Neural progenitor cell (in vitro differentiated cells): ENCODE measurements around the gene ATRN. TPM values are rescaled to one million over a fixed set of nuclear protein-coding genes. Genes with fewer than 3 reads are reported as not detected.

Experiments used
- DNase-seq: peaks from one replicate; pipeline ENCODE4 v3.0.0-alpha.2; 2016; ENCODE audit warnings: low spot score
- H2AFZ ChIP-seq: fragments of 200-600 bp; sonication (generic); replicated peaks from 2 replicates; pipeline ENCODE4 v1.6.1; 2016; ENCODE audit warnings: antibody characterized with exemption
- H3F3A ChIP-seq: fragments of 200-600 bp; sonication (generic); 2 replicates; pipeline ENCODE4 v1.6.1; 2016; ENCODE audit warnings: antibody characterized with exemption, low read depth
- H3K27ac ChIP-seq: fragments of 200-600 bp; sonication (generic); 2 replicates; pipeline ENCODE4 v1.5.1; 2016; ENCODE audit warnings: mild to moderate bottlenecking
- H3K27me3 ChIP-seq: fragments of 200-600 bp; sonication (generic); 2 replicates; pipeline ENCODE4 v1.6.1; 2016; ENCODE audit warnings: mild to moderate bottlenecking, moderate library complexity
- H3K36me3 ChIP-seq: fragments of 200-600 bp; sonication (generic); 2 replicates; pipeline ENCODE4 v1.5.1; 2016
- H3K4me1 ChIP-seq: fragments of 200-600 bp; sonication (generic); 2 replicates; pipeline ENCODE4 v1.6.1; 2016; ENCODE audit warnings: mixed run types
- H3K4me2 ChIP-seq: fragments of 200-600 bp; sonication (generic); 2 replicates; pipeline ENCODE4 v1.6.1; 2016
- H3K4me3 ChIP-seq: fragments of 200-600 bp; sonication (generic); 2 replicates; pipeline ENCODE4 v1.5.1; 2016
- H3K79me2 ChIP-seq: fragments of 200-600 bp; sonication (generic); 2 replicates; pipeline ENCODE4 v1.6.1; 2016; ENCODE audit warnings: low read depth
- H3K9ac ChIP-seq: fragments of 200-600 bp; sonication (generic); 2 replicates; pipeline ENCODE4 v1.6.1; 2016
- H3K9me3 ChIP-seq: fragments of 200-600 bp; sonication (generic); 2 replicates; pipeline ENCODE4 v1.5.1; 2016; ENCODE audit warnings: low read depth
- H4K20me1 ChIP-seq: fragments of 200-600 bp; sonication (generic); 2 replicates; pipeline ENCODE4 v1.6.1; 2016; ENCODE audit warnings: low read depth
- H3K27ac Mint-ChIP-seq: 3 replicates; pipeline ENCODE4 v1.8.0; 2021; ENCODE audit warnings: mixed read lengths
- H3K27me3 Mint-ChIP-seq: 2 replicates; pipeline ENCODE4 v1.8.0; 2022; ENCODE audit warnings: low read depth, mild to moderate bottlenecking, inconsistent platforms, moderate library complexity, mixed read lengths; ENCODE audit not compliant: insufficient read depth
- H3K36me3 Mint-ChIP-seq: 3 replicates; pipeline ENCODE4 v1.8.0; 2021; ENCODE audit warnings: mixed read lengths
- H3K4me1 Mint-ChIP-seq: 3 replicates; pipeline ENCODE4 v1.8.0; 2021; ENCODE audit warnings: mixed read lengths
- H3K4me3 Mint-ChIP-seq: 3 replicates; pipeline ENCODE4 v1.8.0; 2021; ENCODE audit warnings: mild to moderate bottlenecking, moderate library complexity, mixed read lengths
- H3K9me3 Mint-ChIP-seq: 3 replicates; pipeline ENCODE4 v1.8.0; 2020; ENCODE audit warnings: mixed read lengths
- CTCF ChIP-seq: fragments of 200-600 bp; sonication (generic); IDR thresholded peaks from 2 replicates; pipeline ENCODE4 v1.5.1; 2017; ENCODE audit warnings: antibody characterized with exemption, mild to moderate bottlenecking
- EZH2 ChIP-seq: fragments of 200-600 bp; sonication (generic); IDR thresholded peaks from 2 replicates; pipeline ENCODE4 v1.6.1; 2017; ENCODE audit warnings: antibody characterized with exemption, mild to moderate bottlenecking, moderate library complexity
- EZH2phosphoT487 ChIP-seq: fragments of 200-600 bp; sonication (generic); IDR thresholded peaks from 2 replicates; pipeline ENCODE4 v1.6.1; 2017; ENCODE audit warnings: antibody characterized with exemption
- total RNA-seq: library from RNA; depleted of rRNA; stranded (reverse); fragments of >200 nt; gene quantifications from 2 replicates; pipeline ENCODE4 v1.2.3, GENCODE V29; 2015; ENCODE audit warnings: low replicate concordance

ATRN gene
- total RNA-seq, 1 donor from 2014 or later: 36.8 TPM

GRCh38 chr20:3640259-3640658, 169.4 kb downstream of the ATRN start:
- H3K36me3 Mint-ChIP-seq: peaks cover 26% of the 10 kb centered on the region
- H3K4me1 Mint-ChIP-seq: no peaks in the 10 kb centered on the region
- H3K27ac ChIP-seq: no peak overlapping the region
- no peaks in the 10 kb centered on the region for H4K20me1 ChIP-seq
- H3K9me3 Mint-ChIP-seq: peaks cover 7% of the 10 kb centered on the region
- TF ChIP-seq CTCF: no peak
- TF ChIP-seq EZH2: no peak
- no peak for TF ChIP-seq EZH2phosphoT487
- no peak overlapping the region for H3K4me3 Mint-ChIP-seq
- H3F3A ChIP-seq: no peaks in the 10 kb centered on the region
- H3K27me3 Mint-ChIP-seq: peaks cover 2% of the 10 kb centered on the region
- H3K36me3 ChIP-seq: peaks cover 6% of the 10 kb centered on the region
- no peak overlapping the region for H3K4me2 ChIP-seq
- no peak overlapping the region for H2AFZ ChIP-seq
- H3K79me2 ChIP-seq: no peaks in the 10 kb centered on the region
- H3K27ac Mint-ChIP-seq: no peak overlapping the region
- no peaks in the 10 kb centered on the region for H3K4me1 ChIP-seq
- no peaks in the 10 kb centered on the region for H3K27me3 ChIP-seq
- no peak overlapping the region for H3K4me3 ChIP-seq
- no peak for DNase-seq
- H3K9me3 ChIP-seq: no peaks in the 10 kb centered on the region
- H3K9ac ChIP-seq: no peak overlapping the region

GRCh38 chr20:3645309-3646066, 174.7 kb downstream of the ATRN start:
- H3K27me3 Mint-ChIP-seq: peaks cover 4% of the 10 kb centered on the region
- Histone ChIP-seq H3F3A (no peaks in the 10 kb centered on the region), H3K4me2 (no peak overlapping the region), H3K36me3 (no peaks in the 10 kb centered on the region), H3K27ac (no peak overlapping the region), H2AFZ (no peak overlapping the region), H3K4me3 (no peak overlapping the region), H3K79me2 (no peaks in the 10 kb centered on the region), H4K20me1 (no peaks in the 10 kb centered on the region), H3K9me3 (no peaks in the 10 kb centered on the region), H3K27me3 (no peaks in the 10 kb centered on the region), H3K4me1 (peaks cover 8% of the 10 kb centered on the region), H3K9ac (no peak overlapping the region)
- H3K36me3 Mint-ChIP-seq: peaks cover 21% of the 10 kb centered on the region
- peaks cover 12% of the 10 kb centered on the region for H3K4me1 Mint-ChIP-seq
- TF ChIP-seq EZH2phosphoT487 (no peak), CTCF (no peak)
- DNase-seq: no peak
- peaks cover 4% of the 10 kb centered on the region for H3K9me3 Mint-ChIP-seq
- H3K27ac Mint-ChIP-seq: no peak overlapping the region
- no peak overlapping the region for H3K4me3 Mint-ChIP-seq

GRCh38 chr20:3646067-3646440, 175.2 kb downstream of the ATRN start:
- Histone ChIP-seq H3K36me3 (no peaks in the 10 kb centered on the region), H3K4me3 (no peak overlapping the region), H3F3A (no peaks in the 10 kb centered on the region), H3K9ac (no peak overlapping the region), H2AFZ (no peak overlapping the region), H3K27me3 (no peaks in the 10 kb centered on the region), H3K9me3 (no peaks in the 10 kb centered on the region), H3K27ac (no peak overlapping the region), H3K4me2 (no peak overlapping the region), H4K20me1 (no peaks in the 10 kb centered on the region), H3K4me1 (peaks cover 8% of the 10 kb centered on the region), H3K79me2 (no peaks in the 10 kb centered on the region)
- peaks cover under 1% of the 10 kb centered on the region for H3K9me3 Mint-ChIP-seq
- peaks cover 2% of the 10 kb centered on the region for H3K27me3 Mint-ChIP-seq
- H3K4me1 Mint-ChIP-seq: peaks cover 12% of the 10 kb centered on the region
- TF ChIP-seq CTCF (no peak), EZH2phosphoT487 (no peak), EZH2 (no peak)
- no peak overlapping the region for H3K27ac Mint-ChIP-seq
- H3K4me3 Mint-ChIP-seq: no peak overlapping the region
- no peak for DNase-seq
- H3K36me3 Mint-ChIP-seq: peaks cover 16% of the 10 kb centered on the region
